ENCODE results near the gene CNDP1.
"Not testable (repeated sequence)": the region's sequence is repeated elsewhere in the genome, so short reads cannot be mapped to it uniquely, and the experiment has no call there.

The CNDP1 gene

GRCh38 chr18:74534150-74534969 is at the start of gene CNDP1:
CNDP1 (plus strand) TSS chr18:74534500; CDS start chr18:74534668, 168 bp downstream.
- in situ Hi-C loops (cut with MboI; ENCODE audit: low sequenced_read_pairs): no loop called here

- in situ Hi-C loops (cut with MboI; ENCODE audit: low sequenced_read_pairs): no loop called here
Measured at GRCh38 chr18:74486119-74486849, 48.0 kb upstream of the CNDP1 start.

- in situ Hi-C loops (cut with MboI; ENCODE audit: low sequenced_read_pairs): no loop called here
Measured at GRCh38 chr18:74488354-74488753, 45.9 kb upstream of the CNDP1 start.

- in situ Hi-C loops (cut with MboI; ENCODE audit: low sequenced_read_pairs): no loop called here
Measured at GRCh38 chr18:74488864-74489263, 45.4 kb upstream of the CNDP1 start.

GRCh38 chr18:74489676-74490075 is 44.6 kb upstream of the CNDP1 start:
- in situ Hi-C loops (cut with MboI; ENCODE audit: low sequenced_read_pairs): no loop called here

GRCh38 chr18:74492259-74492658 is 42.0 kb upstream of the CNDP1 start:
- in situ Hi-C loops (cut with MboI; ENCODE audit: low sequenced_read_pairs): no loop called here

GRCh38 chr18:74493689-74494088 is 40.6 kb upstream of the CNDP1 start:
- in situ Hi-C loops (cut with MboI; ENCODE audit: low sequenced_read_pairs): no loop called here

- in situ Hi-C loops (cut with MboI; ENCODE audit: low sequenced_read_pairs): no loop called here
Measured at GRCh38 chr18:74494514-74494913, 39.8 kb upstream of the CNDP1 start.

GRCh38 chr18:74495581-74496507 is 38.5 kb upstream of the CNDP1 start, which contains the start of gene CNDP2:
CNDP2 (plus strand) TSS chr18:74496363; CDS start chr18:74499974, 3,611 bp downstream.
- in situ Hi-C loops (cut with MboI; ENCODE audit: low sequenced_read_pairs): no loop called here

- in situ Hi-C loops (cut with MboI; ENCODE audit: low sequenced_read_pairs): no loop called here
Measured at GRCh38 chr18:74496508-74497323, 37.6 kb upstream of the CNDP1 start.

- in situ Hi-C loops (cut with MboI; ENCODE audit: low sequenced_read_pairs): no loop called here
Measured at GRCh38 chr18:74497324-74497676, 37.0 kb upstream of the CNDP1 start.

- in situ Hi-C loops (cut with MboI; ENCODE audit: low sequenced_read_pairs): no loop called here
Measured at GRCh38 chr18:74497778-74498177, 36.5 kb upstream of the CNDP1 start.

- in situ Hi-C loops (cut with MboI; ENCODE audit: low sequenced_read_pairs): no loop called here
Measured at GRCh38 chr18:74498712-74499627, 35.3 kb upstream of the CNDP1 start.

- in situ Hi-C loops (cut with MboI; ENCODE audit: low sequenced_read_pairs): no loop called here
Measured at GRCh38 chr18:74499633-74500032, 34.7 kb upstream of the CNDP1 start.

GRCh38 chr18:74500372-74500771 is 33.9 kb upstream of the CNDP1 start:
- in situ Hi-C loops (cut with MboI; ENCODE audit: low sequenced_read_pairs): no loop called here

- in situ Hi-C loops (cut with MboI; ENCODE audit: low sequenced_read_pairs): not testable (repeated sequence)
Measured at GRCh38 chr18:74500774-74501173, 33.5 kb upstream of the CNDP1 start.

GRCh38 chr18:74501386-74501785 is 32.9 kb upstream of the CNDP1 start:
- in situ Hi-C loops (cut with MboI; ENCODE audit: low sequenced_read_pairs): no loop called here

- in situ Hi-C loops (cut with MboI; ENCODE audit: low sequenced_read_pairs): no loop called here
Measured at GRCh38 chr18:74503137-74503536, 31.2 kb upstream of the CNDP1 start.

GRCh38 chr18:74505776-74506175 is 28.5 kb upstream of the CNDP1 start:
- in situ Hi-C loops (cut with MboI; ENCODE audit: low sequenced_read_pairs): no loop called here
